ENCODE results near the gene NKAPD1.

GRCh38 chr11:112033902-112034301 lies 40.2 kb upstream of the NKAPD1 start:
- TF ChIP-seq CTCF (conservative IDR thresholded peaks at IDR 0.05; ENCODE audit: low read length) (no peak), EZH2phosphoT487 (IDR thresholded peaks at IDR 0.05; ENCODE audit: borderline replicate concordance) (no peak)
